AG04450 (cell line): ENCODE measurements around the gene KXD1. TPM values are rescaled to one million over a fixed set of nuclear protein-coding genes. Genes with fewer than 3 reads are reported as not detected.

Experiments used
- CTCF ChIA-PET: fragments of 300-600, 350-600 bp; formaldehyde crosslinking; extraction: SDS; loops from one replicate; lab custom pipeline; 2022; ENCODE audit warnings: antibody characterized with exemption, inconsistent platforms; lab: Charles Lee
- POLR2A ChIA-PET: fragments of 350-600 bp; formaldehyde crosslinking; extraction: SDS; loops from one replicate; lab custom pipeline; 2021; ENCODE audit warnings: antibody characterized with exemption, inconsistent platforms; lab: Yijun Ruan, JAX
- DNase-seq: peaks from one replicate; pipeline ENCODE4 v3.0.0-alpha.2; 2011; ENCODE audit warnings: low read depth, low spot score
- H3K27ac ChIP-seq: one replicate; pipeline ENCODE4 v1.5.1; 2012; ENCODE audit warnings: low read depth, low read length, control low read depth
- H3K27me3 ChIP-seq: one replicate; pipeline ENCODE4 v1.6.0; 2012; ENCODE audit warnings: low read length; ENCODE audit not compliant: control insufficient read depth, insufficient read depth
- H3K4me3 ChIP-seq: 2 replicates; pipeline ENCODE4 v1.5.1; 2011; ENCODE audit warnings: mild to moderate bottlenecking, low read depth, low read length, control low read depth
- H3K9me3 ChIP-seq: 2 replicates; pipeline ENCODE4 v1.5.1; 2012; ENCODE audit warnings: low read length; ENCODE audit not compliant: control insufficient read depth, insufficient read depth
- CTCF ChIP-seq: IDR thresholded peaks from 2 replicates; pipeline ENCODE4 v1.5.1; 2011; ENCODE audit warnings: low read depth, low read length, control low read depth, inconsistent platforms
- polyA plus RNA-seq: library from polyadenylated mRNA; depleted of rRNA; stranded (reverse); fragments of >200 nt; gene quantifications from 2 replicates; pipeline ENCODE4 v1.2.3, GENCODE V29; 2011

Gene KXD1
- polyA plus RNA-seq, 1 experiment, result 77.3 TPM

- DNase-seq, result no peak
- Histone ChIP-seq H3K9me3 (no peaks in the 10 kb centered on the region), H3K27ac (no peak overlapping the region), H3K27me3 (no peaks in the 10 kb centered on the region), H3K4me3 (no peak overlapping the region)
- CTCF ChIA-PET, result interaction anchor here (0.6 kb wide), 1 partner anchor 32 kb away, joined by 3 read pairs; no protein-coding TSS in a partner anchor
- POLR2A ChIA-PET, result no interaction called here
- TF ChIP-seq CTCF, result no peak
These were observed 33.8 kb upstream of the KXD1 start for GRCh38 chr19:18523841-18524240.

- H3K27me3 ChIP-seq, result no peaks in the 10 kb centered on the region
- no peak overlapping the region for H3K4me3 ChIP-seq
- POLR2A ChIA-PET, result no interaction called here
- DNase-seq, result no peak
- no peak overlapping the region for H3K27ac ChIP-seq
- no peak for TF ChIP-seq CTCF
- no peaks in the 10 kb centered on the region for H3K9me3 ChIP-seq
- CTCF ChIA-PET, result no interaction called here
These were observed 31.4 kb upstream of the KXD1 start for GRCh38 chr19:18526316-18526715.

- CTCF ChIA-PET, result no interaction called here
- Histone ChIP-seq H3K27me3 (no peaks in the 10 kb centered on the region), H3K4me3 (no peak overlapping the region), H3K27ac (no peak overlapping the region), H3K9me3 (no peaks in the 10 kb centered on the region; the same call in 1 of the 2 replicates)
- DNase-seq, result no peak
- TF ChIP-seq CTCF, result no peak
- POLR2A ChIA-PET, result interaction anchor here (0.6 to 1.3 kb wide), 2 partner anchors 8 to 9 kb away, joined by 3 read pairs; no protein-coding TSS in a partner anchor
These were observed 27.9 kb upstream of the KXD1 start for GRCh38 chr19:18529782-18530181.

GRCh38 chr19:18531485-18531884 is 26.2 kb upstream of the KXD1 start:
- TF ChIP-seq CTCF, result no peak
- ChIA-PET CTCF (no interaction called here), POLR2A (no interaction called here)
- Histone ChIP-seq H3K27me3 (no peaks in the 10 kb centered on the region), H3K4me3 (no peak overlapping the region), H3K9me3 (no peaks in the 10 kb centered on the region; the same call in 1 of the 2 replicates), H3K27ac (no peak overlapping the region)
- DNase-seq, result no peak

GRCh38 chr19:18532168-18532890 is 25.3 kb upstream of the KXD1 start:
- ChIA-PET CTCF (no interaction called here), POLR2A (no interaction called here)
- Histone ChIP-seq H3K4me3 (no peak overlapping the region), H3K9me3 (no peaks in the 10 kb centered on the region; the same call in 1 of the 2 replicates), H3K27ac (no peak overlapping the region), H3K27me3 (no peaks in the 10 kb centered on the region)
- DNase-seq, result no peak
- TF ChIP-seq CTCF, result no peak
